GM10266 (cell line): ENCODE results near the gene ALS2.

Source experiments
- DNase-seq: peaks from one replicate; pipeline ENCODE4 v3.0.0; 2012; ENCODE audit errors: extremely low spot score
- CTCF ChIP-seq: IDR thresholded peaks from 2 replicates; pipeline ENCODE4 v1.5.1; 2012; ENCODE audit warnings: mild to moderate bottlenecking, low read depth; ENCODE audit not compliant: control insufficient read depth, insufficient read depth; ENCODE audit errors: missing control alignments

The ALS2 gene

DNA sequence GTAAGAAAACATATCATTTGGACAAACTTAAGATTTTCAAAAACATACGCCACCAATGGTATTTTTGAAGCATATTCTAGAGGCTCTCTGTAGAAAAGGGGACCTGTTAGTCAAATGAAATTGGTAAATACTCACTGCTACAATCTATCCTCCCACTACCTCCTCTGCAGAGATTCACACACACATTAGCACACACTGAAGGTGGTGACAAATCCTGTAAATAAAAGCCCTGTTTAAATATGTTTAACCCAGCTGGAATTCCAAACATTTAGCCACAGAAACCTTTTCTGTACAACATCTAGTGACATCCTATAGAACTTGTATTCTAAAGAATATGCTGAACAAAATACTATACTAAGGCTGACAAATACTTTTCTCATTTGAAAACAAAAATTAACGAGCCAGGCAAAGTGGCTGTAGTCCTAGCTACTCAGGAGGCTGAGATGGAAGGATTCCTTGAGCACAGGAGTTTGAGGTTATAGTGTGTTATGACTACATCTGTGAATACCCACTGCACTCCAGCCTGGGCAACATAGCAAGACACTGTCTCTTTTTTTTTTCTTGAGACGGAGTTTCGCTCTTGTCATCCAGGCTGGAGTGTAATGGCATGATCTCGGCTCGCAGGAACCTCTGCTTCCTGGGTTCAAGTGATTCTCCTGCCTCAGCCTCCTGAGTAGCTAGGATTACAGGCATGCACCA is 25.9 kb downstream of the ALS2 start:
- DNase-seq: no peak
- no peak for TF ChIP-seq CTCF

- DNase-seq: no peak
- no peak for TF ChIP-seq CTCF
These were observed 29.2 kb downstream of the ALS2 start for GRCh38 chr2:201751566-201751965.

DNA sequence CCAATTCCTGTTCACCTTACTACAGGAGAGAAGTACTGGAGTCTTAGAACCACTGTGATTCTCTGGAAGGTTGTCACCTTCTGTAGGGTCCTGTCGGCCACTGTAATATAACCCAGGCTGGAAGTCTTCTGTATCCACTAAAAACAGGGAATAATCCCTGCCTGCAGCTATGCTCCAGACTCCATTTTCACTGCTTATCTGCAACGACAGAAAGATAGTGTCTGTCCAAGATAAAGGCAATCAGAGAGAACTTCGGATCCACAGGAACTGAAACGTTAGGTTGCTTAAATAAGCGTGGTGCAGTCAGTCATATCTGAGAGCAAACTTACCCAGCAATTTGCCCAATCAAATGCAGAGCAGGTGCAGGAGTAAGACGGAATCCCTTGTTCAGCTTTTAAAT is 34.2 kb downstream of the ALS2 start:
- TF ChIP-seq CTCF: no peak

GRCh38 chr2:201735486-201735885 is 45.2 kb downstream of the ALS2 start:
- no peak for TF ChIP-seq CTCF
- DNase-seq: no peak

More for the DNA sequence above, 34.2 kb downstream of the ALS2 start:
- DNase-seq: no peak

DNA sequence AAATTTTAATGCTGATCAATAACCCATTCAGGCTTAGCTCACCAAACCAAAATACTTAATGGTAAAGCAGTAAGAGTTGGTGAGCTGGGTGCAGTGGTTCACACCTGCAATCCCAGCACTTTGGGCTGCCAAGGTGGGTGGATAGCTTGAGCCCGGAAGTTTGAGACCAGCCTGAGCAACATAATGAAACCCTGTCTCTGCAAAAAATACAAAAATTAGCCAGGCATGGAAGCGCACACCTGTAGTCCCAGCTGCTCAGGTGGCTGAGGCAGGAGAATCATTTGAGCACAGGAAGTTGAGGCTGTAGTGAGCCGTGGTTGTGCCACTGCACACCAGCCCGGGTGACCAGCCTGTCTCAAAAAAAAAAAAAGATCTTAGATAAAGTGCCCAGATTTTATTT is 46.6 kb downstream of the ALS2 start:
- no peak for DNase-seq
- no peak for TF ChIP-seq CTCF

GRCh38 chr2:201733544-201733943 is 47.2 kb downstream of the ALS2 start:
- DNase-seq: no peak
- no peak for TF ChIP-seq CTCF

DNA sequence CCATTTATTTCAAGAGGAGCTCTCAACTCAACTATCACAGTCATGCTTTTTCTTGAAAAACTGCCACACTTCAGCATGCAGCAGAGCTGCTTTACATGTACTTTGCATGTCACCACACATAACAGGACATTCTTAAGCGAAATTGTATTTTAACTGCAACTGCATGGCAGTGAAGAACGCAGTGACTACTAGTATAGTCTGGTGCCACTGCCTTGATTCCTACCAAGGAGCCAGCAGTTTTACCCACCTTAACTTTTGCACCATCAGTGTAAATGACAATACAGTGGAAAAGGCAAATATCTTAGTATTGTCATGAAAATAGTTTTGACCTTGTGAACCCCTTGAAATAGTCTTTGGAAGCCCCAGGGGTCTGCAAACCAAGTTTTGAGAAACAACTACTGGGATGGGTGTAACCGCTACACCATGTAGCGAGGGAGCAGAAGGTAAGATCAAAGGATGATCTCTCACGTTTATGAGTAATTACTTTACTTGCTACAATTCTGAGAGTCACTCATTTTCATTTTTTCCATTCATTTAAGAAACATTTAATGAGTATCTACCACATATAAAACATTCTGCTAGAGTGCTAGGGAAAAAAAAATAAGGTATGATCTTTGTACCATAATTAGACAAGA is 50.0 kb downstream of the ALS2 start:
- no peak for TF ChIP-seq CTCF
- DNase-seq: no peak
